Adipose tissue (tissue), 3 donors: ENCODE results near the gene LRFN2. TPM values are rescaled to one million over a fixed set of nuclear protein-coding genes. Genes with fewer than 3 reads are reported as not detected.

ENCODE experiments used
- H3K27ac ChIP-seq: one replicate; pipeline ENCODE4 v1.5.1; 2013; ENCODE audit warnings: low read depth, low read length
- WGBS, 3 donors: extraction: QIAGEN DNeasy Blood & Tissue Kit; methylation state at CpG; one replicate each; pipeline ENCODE4 v1.1.7; 2013; 5-methylcytosine and 5-hydroxymethylcytosine counted together
- polyA plus RNA-seq, 3 donors: library from polyadenylated mRNA; stranded (reverse); fragments of 200-250 nt; gene quantifications; one replicate each; pipeline ENCODE4 v1.2.3, GENCODE V29; 2013
- donor health status: healthy with polysubstance abuse.
- donor health status: Bipolar disorder and iron deficiency.
- donor health status: healthy.

Gene LRFN2
- polyA plus RNA-seq, 3 donors, result 0.22 TPM; not detected in 2

- no peak overlapping the region for H3K27ac ChIP-seq
- WGBS, 3 donors, result 76 to 82% (median 80%) methylated on average over 8 of the region's 8 CpGs
These were observed 32.1 kb downstream of the LRFN2 start for GRCh38 chr6:40555092-40555491.

- 49 to 88% (median 87%) methylated on average over 4 of the region's 4 CpGs for WGBS, 3 donors
- H3K27ac ChIP-seq, result no peak overlapping the region
These were observed 34.2 kb downstream of the LRFN2 start for GRCh38 chr6:40552941-40553340.

GRCh38 chr6:40551966-40552505 lies 35.1 kb downstream of the LRFN2 start:
- no peak overlapping the region for H3K27ac ChIP-seq
- 75 to 89% (median 83%) methylated on average over 4 of the region's 4 CpGs for WGBS, 3 donors

GRCh38 chr6:40550202-40551101 lies 36.7 kb downstream of the LRFN2 start:
- WGBS, 3 donors, result 76 to 78% (median 78%) methylated on average over 12 of the region's 12 CpGs
- no peak overlapping the region for H3K27ac ChIP-seq

- WGBS, 3 donors, result 76 to 85% (median 77%) methylated on average over 6 of the region's 6 CpGs
- H3K27ac ChIP-seq, result no peak overlapping the region
These were observed 41.2 kb downstream of the LRFN2 start for GRCh38 chr6:40545954-40546353.

- WGBS, 3 donors, result 64 to 76% (median 75%) methylated on average over 2 of the region's 2 CpGs
These were observed 43.4 kb downstream of the LRFN2 start for GRCh38 chr6:40543776-40544175.

GRCh38 chr6:40543146-40543545 lies 44.0 kb downstream of the LRFN2 start:
- no peak overlapping the region for H3K27ac ChIP-seq
- 73 to 85% (median 79%) methylated on average over 5 of the region's 5 CpGs for WGBS, 3 donors

More at GRCh38 chr6:40543776-40544175, 43.4 kb downstream of the LRFN2 start:
- no peak overlapping the region for H3K27ac ChIP-seq

- H3K27ac ChIP-seq, result no peak overlapping the region
- 68 to 80% (median 70%) methylated on average over 5 of the region's 5 CpGs for WGBS, 3 donors
These were observed 44.9 kb downstream of the LRFN2 start for GRCh38 chr6:40542175-40542764.

GRCh38 chr6:40541556-40542174 lies 45.5 kb downstream of the LRFN2 start:
- no peak overlapping the region for H3K27ac ChIP-seq
- 64 to 77% (median 71%) methylated on average over 8 to 9 of the region's 9 CpGs for WGBS, 3 donors

GRCh38 chr6:40540790-40541189 lies 46.4 kb downstream of the LRFN2 start:
- no peak overlapping the region for H3K27ac ChIP-seq
- 91 to 94% (median 91%) methylated on average over 6 of the region's 6 CpGs for WGBS, 3 donors

- 89 to 96% (median 94%) methylated on average over 7 of the region's 7 CpGs for WGBS, 3 donors
- H3K27ac ChIP-seq, result no peak overlapping the region
These were observed 47.3 kb downstream of the LRFN2 start for GRCh38 chr6:40539853-40540252.

- no peak overlapping the region for H3K27ac ChIP-seq
- WGBS, 3 donors, result 82 to 87% (median 87%) methylated on average over 9 of the region's 9 CpGs
These were observed 48.6 kb downstream of the LRFN2 start for GRCh38 chr6:40538556-40538955.

GRCh38 chr6:40537446-40537845 lies 49.7 kb downstream of the LRFN2 start:
- no peak overlapping the region for H3K27ac ChIP-seq
- WGBS, 3 donors, result 71 to 94% (median 74%) methylated on average over 5 of the region's 5 CpGs

GRCh38 chr6:40536442-40536841 lies 50.7 kb downstream of the LRFN2 start:
- H3K27ac ChIP-seq, result no peak overlapping the region
- WGBS, 3 donors, result 45 to 70% (median 70%) methylated on average over 3 of the region's 3 CpGs

- 81 to 86% (median 82%) methylated on average over 7 of the region's 7 CpGs for WGBS, 3 donors
These were observed 51.3 kb downstream of the LRFN2 start for GRCh38 chr6:40535819-40536380.

GRCh38 chr6:40535110-40535818 lies 51.9 kb downstream of the LRFN2 start:
- 75 to 86% (median 82%) methylated on average over 3 of the region's 3 CpGs for WGBS, 3 donors
- no peak overlapping the region for H3K27ac ChIP-seq

More at GRCh38 chr6:40535819-40536380, 51.3 kb downstream of the LRFN2 start:
- H3K27ac ChIP-seq, result no peak overlapping the region

- WGBS, 3 donors, result 81 to 89% (median 83%) methylated on average over 7 of the region's 7 CpGs
- H3K27ac ChIP-seq, result no peak overlapping the region
These were observed 54.7 kb downstream of the LRFN2 start for GRCh38 chr6:40532349-40533000.

GRCh38 chr6:40529919-40530318 lies 57.2 kb downstream of the LRFN2 start:
- H3K27ac ChIP-seq, result no peak overlapping the region
- 80 to 83% (median 81%) methylated on average over 5 of the region's 5 CpGs for WGBS, 3 donors
